Measurements from ENCODE around the gene SLC6A19. TPM values are rescaled to one million over a fixed set of nuclear protein-coding genes. Genes with fewer than 3 reads are reported as not detected.

The SLC6A19 gene
- total RNA-seq, 1 donor from 2014 or later = not detected

- intact Hi-C loops (cut with DNase I) = no loop called here
- no peak for DNase-seq
- ATAC-seq (ENCODE audit: poor library complexity) = no peak
These were observed 13.0 kb downstream of the SLC6A19 start for GRCh38 chr5:1214163-1214935.

- no peak for ATAC-seq (ENCODE audit: poor library complexity)
- DNase-seq = peak; percentile 25
- intact Hi-C loops (cut with DNase I) = no loop called here
These were observed 13.5 kb downstream of the SLC6A19 start for GRCh38 chr5:1214936-1215220.

GRCh38 chr5:1215320-1216096 lies 14.1 kb downstream of the SLC6A19 start:
- intact Hi-C loops (cut with DNase I) = no loop called here
- ATAC-seq (ENCODE audit: poor library complexity) (no peak), DNase-seq (peak; percentile 24)

GRCh38 chr5:1216211-1216917 lies 15.0 kb downstream of the SLC6A19 start:
- DNase-seq = peak; percentile 30
- intact Hi-C loops (cut with DNase I) = no loop called here
- ATAC-seq (ENCODE audit: poor library complexity) = no peak

GRCh38 chr5:1216918-1217295 lies 15.5 kb downstream of the SLC6A19 start:
- ATAC-seq (ENCODE audit: poor library complexity) (no peak), DNase-seq (no peak)
- intact Hi-C loops (cut with DNase I) = no loop called here

GRCh38 chr5:1217596-1218206 lies 16.3 kb downstream of the SLC6A19 start:
- intact Hi-C loops (cut with DNase I) = no loop called here
- DNase-seq (no peak), ATAC-seq (ENCODE audit: poor library complexity) (no peak)

- ATAC-seq (ENCODE audit: poor library complexity) (no peak), DNase-seq (no peak)
- intact Hi-C loops (cut with DNase I) = no loop called here
These were observed 17.1 kb downstream of the SLC6A19 start for GRCh38 chr5:1218351-1219080.

- DNase-seq (no peak), ATAC-seq (ENCODE audit: poor library complexity) (no peak)
- intact Hi-C loops (cut with DNase I) = no loop called here
These were observed 17.8 kb downstream of the SLC6A19 start for GRCh38 chr5:1219098-1219767.

GRCh38 chr5:1219768-1220100 lies 18.3 kb downstream of the SLC6A19 start:
- ATAC-seq (ENCODE audit: poor library complexity) (no peak), DNase-seq (no peak)
- intact Hi-C loops (cut with DNase I) = no loop called here

- no peak for ATAC-seq (ENCODE audit: poor library complexity)
- no peak for DNase-seq
These were observed 19.0 kb downstream of the SLC6A19 start for GRCh38 chr5:1220351-1220750.

GRCh38 chr5:1220831-1221230 lies 19.4 kb downstream of the SLC6A19 start:
- DNase-seq (no peak), ATAC-seq (ENCODE audit: poor library complexity) (no peak)
- intact Hi-C loops (cut with DNase I) = no loop called here

More at GRCh38 chr5:1220351-1220750, 19.0 kb downstream of the SLC6A19 start:
- intact Hi-C loops (cut with DNase I) = no loop called here

GRCh38 chr5:1221721-1222120 lies 20.3 kb downstream of the SLC6A19 start:
- no peak for DNase-seq
- ATAC-seq (ENCODE audit: poor library complexity) = no peak
- intact Hi-C loops (cut with DNase I) = no loop called here

GRCh38 chr5:1222147-1222546 lies 20.8 kb downstream of the SLC6A19 start:
- ATAC-seq (ENCODE audit: poor library complexity) (no peak), DNase-seq (no peak)
- intact Hi-C loops (cut with DNase I) = no loop called here

- intact Hi-C loops (cut with DNase I) = no loop called here
- DNase-seq (no peak), ATAC-seq (ENCODE audit: poor library complexity) (no peak)
These were observed 21.4 kb downstream of the SLC6A19 start for GRCh38 chr5:1222621-1223277.

- ATAC-seq (ENCODE audit: poor library complexity) (no peak), DNase-seq (no peak)
- intact Hi-C loops (cut with DNase I) = no loop called here
These were observed 21.9 kb downstream of the SLC6A19 start for GRCh38 chr5:1223278-1223670.

GRCh38 chr5:1224631-1225030 lies 23.2 kb downstream of the SLC6A19 start:
- no peak for ATAC-seq (ENCODE audit: poor library complexity)
- intact Hi-C loops (cut with DNase I) = no loop called here
- no peak for DNase-seq

- intact Hi-C loops (cut with DNase I) = no loop called here
- DNase-seq = no peak
- no peak for ATAC-seq (ENCODE audit: poor library complexity)
These were observed 23.7 kb downstream of the SLC6A19 start, which contains the start of gene SLC6A18 for GRCh38 chr5:1225081-1225480. SLC6A18 (plus strand) TSS chr5:1225381; CDS start chr5:1225478, 97 bp downstream.

- DNase-seq (no peak), ATAC-seq (ENCODE audit: poor library complexity) (no peak)
- intact Hi-C loops (cut with DNase I) = no loop called here
These were observed 24.8 kb downstream of the SLC6A19 start for GRCh38 chr5:1226231-1226630.

Measured in Right ventricle myocardium superior (tissue), 1 donor.